Bronchial epithelial cell (primary cell): Measurements from ENCODE around the gene RAB27B. TPM values are rescaled to one million over a fixed set of nuclear protein-coding genes. Genes with fewer than 3 reads are reported as not detected.

Experiments
- DNase-seq: peaks from one replicate; pipeline ENCODE4 v3.0.0-alpha.2; 2010; ENCODE audit warnings: low read depth
- FAIRE-seq: peaks from 2 replicates; lab custom pipeline; 2011; peaks lifted over from hg19 to GRCh38; lab: Jason Lieb, UNC
- H3K27me3 ChIP-seq: 2 replicates; pipeline ENCODE4 v1.5.1; 2011; ENCODE audit warnings: low read length; ENCODE audit not compliant: control insufficient read depth, insufficient read depth
- H3K36me3 ChIP-seq: 2 replicates; pipeline ENCODE4 v1.5.1; 2011; ENCODE audit warnings: low read length; ENCODE audit not compliant: control insufficient read depth, insufficient read depth
- H3K4me3 ChIP-seq: 2 replicates; pipeline ENCODE4 v1.5.1; 2011; ENCODE audit warnings: mild to moderate bottlenecking, low read depth, low read length, control low read depth
- CTCF ChIP-seq: IDR thresholded peaks from 2 replicates; pipeline ENCODE4 v1.5.1; 2011; ENCODE audit warnings: mild to moderate bottlenecking, moderate library complexity, low read length, control low read depth, inconsistent platforms; ENCODE audit not compliant: insufficient read depth, severe bottlenecking
- total RNA-seq: library from RNA; depleted of rRNA; stranded (reverse); fragments of >200 nt; gene quantifications from 2 replicates; pipeline ENCODE4 v1.2.1, GENCODE V29; 2014

RAB27B gene
- total RNA-seq, 1 donor from 2014 or later: 72.7 TPM

- FAIRE-seq: no peak
- H3K36me3 ChIP-seq: peaks cover 3% of the 10 kb centered on the region
- DNase-seq: peak; percentile 35
Measured at GRCh38 chr18:54888933-54889332, 60.7 kb downstream of the RAB27B start.

GRCh38 chr18:54899500-54899899 lies 71.2 kb downstream of the RAB27B start:
- Histone ChIP-seq H3K4me3 (no peak overlapping the region), H3K27me3 (no peaks in the 10 kb centered on the region), H3K36me3 (no peaks in the 10 kb centered on the region)
- no peak for TF ChIP-seq CTCF
- FAIRE-seq: no peak
- DNase-seq: no peak

More at GRCh38 chr18:54888933-54889332, 60.7 kb downstream of the RAB27B start:
- H3K27me3 ChIP-seq: no peaks in the 10 kb centered on the region
- H3K4me3 ChIP-seq: no peak overlapping the region
- no peak for TF ChIP-seq CTCF

- no peak for TF ChIP-seq CTCF
- FAIRE-seq (no peak), DNase-seq (no peak)
- no peaks in the 10 kb centered on the region for H3K36me3 ChIP-seq
- no peak overlapping the region for H3K4me3 ChIP-seq
- no peaks in the 10 kb centered on the region for H3K27me3 ChIP-seq
Measured at GRCh38 chr18:54900290-54900689, 72.0 kb downstream of the RAB27B start.

- FAIRE-seq: no peak
- peak; percentile 18 for DNase-seq
Measured at GRCh38 chr18:54904581-54904980, 76.3 kb downstream of the RAB27B start.

GRCh38 chr18:54905629-54906028 lies 77.4 kb downstream of the RAB27B start:
- TF ChIP-seq CTCF: no peak
- H3K27me3 ChIP-seq: no peaks in the 10 kb centered on the region
- FAIRE-seq (no peak), DNase-seq (no peak)
- H3K4me3 ChIP-seq: no peak overlapping the region
- H3K36me3 ChIP-seq: no peaks in the 10 kb centered on the region

More at GRCh38 chr18:54904581-54904980, 76.3 kb downstream of the RAB27B start:
- H3K36me3 ChIP-seq: no peaks in the 10 kb centered on the region
- H3K27me3 ChIP-seq: no peaks in the 10 kb centered on the region
- no peak for TF ChIP-seq CTCF
- no peak overlapping the region for H3K4me3 ChIP-seq

- H3K4me3 ChIP-seq: no peak overlapping the region
- DNase-seq (no peak), FAIRE-seq (no peak)
- no peaks in the 10 kb centered on the region for H3K27me3 ChIP-seq
- no peak for TF ChIP-seq CTCF
- H3K36me3 ChIP-seq: no peaks in the 10 kb centered on the region
Measured at GRCh38 chr18:54906331-54907185, 78.3 kb downstream of the RAB27B start.
